GM18861 (cell line): ENCODE measurements around the gene ATXN1.

Experiments used
- ATAC-seq: cut with Tn5 transposase; IDR thresholded peaks from one replicate; pipeline ENCODE4 v1.9.1; 2021; ENCODE audit not compliant: unreplicated experiment

The ATXN1 gene

DNA sequence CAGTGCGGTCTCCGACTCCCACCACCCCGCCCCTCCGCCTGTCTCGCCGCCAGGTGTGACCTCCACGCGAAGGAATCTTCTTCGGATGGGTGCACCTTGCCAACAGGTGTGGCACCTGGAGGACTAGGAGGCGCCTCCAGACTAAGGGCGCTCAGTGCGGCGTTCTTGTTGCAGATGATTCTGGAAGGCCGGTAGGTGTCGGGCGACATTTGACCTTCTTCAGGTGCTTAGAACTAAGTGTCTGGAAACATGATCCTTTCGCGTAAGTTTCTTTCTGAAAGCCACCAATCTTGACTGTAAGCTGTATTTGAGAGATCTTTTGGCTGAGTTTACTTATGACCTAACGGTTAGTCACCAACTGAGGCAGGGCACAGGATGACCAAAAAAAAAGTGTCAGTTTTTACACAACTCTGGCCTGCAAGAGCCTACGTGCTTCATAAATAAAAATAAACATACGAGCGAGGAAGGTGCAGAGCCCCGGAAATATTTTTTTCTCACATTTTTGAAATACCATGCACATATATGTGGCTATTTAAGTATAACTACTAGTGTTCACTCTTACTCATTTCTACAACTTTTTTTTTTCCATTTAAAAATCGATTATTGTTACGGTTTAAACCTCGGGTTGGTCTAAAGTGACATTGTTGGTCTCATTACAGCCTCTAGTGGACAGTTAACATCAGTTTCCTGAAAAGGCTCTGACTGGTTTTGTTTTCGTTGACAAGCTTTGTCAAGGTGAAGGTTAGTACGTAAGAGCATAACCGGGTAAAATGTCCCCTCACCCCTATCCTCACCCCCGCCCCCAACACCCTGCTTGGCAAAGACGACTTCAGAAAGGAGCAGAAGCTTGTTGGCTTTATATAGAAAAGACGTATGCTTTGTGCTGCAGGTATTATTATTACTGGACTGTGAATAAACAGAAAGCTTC is 1.6 kb upstream of the ATXN1 start:
- ATAC-seq, result peak; percentile 44

- ATAC-seq, result no peak
Observed at GRCh38 chr6:16762268-16762549, 949 bp upstream of the ATXN1 start.

GRCh38 chr6:16761471-16762267 is 409 bp upstream of the ATXN1 start:
- peak; percentile 29 for ATAC-seq

DNA sequence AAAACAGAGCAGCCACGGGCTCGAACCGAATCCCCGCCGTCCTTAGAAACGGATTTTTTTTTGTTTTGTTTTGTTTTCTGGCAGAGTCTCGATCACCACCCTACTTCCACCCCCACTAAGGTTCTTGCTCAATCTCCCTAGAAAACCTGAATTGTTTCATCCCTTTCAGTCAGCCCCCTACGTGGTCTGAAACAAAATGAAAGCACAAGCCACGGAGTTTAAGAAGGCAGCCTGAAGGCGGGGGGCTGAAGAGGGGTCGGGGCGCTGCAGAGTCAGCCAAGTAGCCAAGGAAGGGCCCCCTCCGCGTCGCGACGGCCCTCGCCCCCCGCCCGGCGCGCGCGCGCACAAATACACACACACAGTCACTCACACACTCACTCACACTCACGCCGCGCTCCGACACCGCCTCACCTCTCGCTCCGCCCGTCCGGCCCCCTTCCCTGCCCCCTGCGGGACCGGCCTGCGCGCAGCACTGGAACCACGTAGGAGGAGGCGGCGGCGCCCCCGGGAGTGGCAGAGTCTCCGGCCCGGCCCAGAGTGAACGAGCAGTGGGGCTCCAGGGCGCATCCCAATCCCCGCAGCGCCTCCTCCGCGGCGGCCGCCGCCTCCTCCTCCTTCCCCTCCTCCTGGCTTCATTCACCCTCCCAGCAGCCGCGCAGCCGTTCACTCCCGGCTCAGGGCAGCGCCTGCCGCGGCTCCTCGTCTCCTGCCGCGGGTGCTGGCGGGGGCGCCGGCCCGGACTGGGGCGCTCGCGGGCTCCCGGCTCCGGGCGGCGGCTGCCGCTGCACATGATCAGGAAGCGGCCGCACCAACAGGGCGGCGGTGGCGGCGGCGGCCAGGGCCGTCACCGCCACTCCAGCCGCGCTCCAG is 1.4 kb downstream of the ATXN1 start:
- ATAC-seq, result peak; percentile 20

DNA sequence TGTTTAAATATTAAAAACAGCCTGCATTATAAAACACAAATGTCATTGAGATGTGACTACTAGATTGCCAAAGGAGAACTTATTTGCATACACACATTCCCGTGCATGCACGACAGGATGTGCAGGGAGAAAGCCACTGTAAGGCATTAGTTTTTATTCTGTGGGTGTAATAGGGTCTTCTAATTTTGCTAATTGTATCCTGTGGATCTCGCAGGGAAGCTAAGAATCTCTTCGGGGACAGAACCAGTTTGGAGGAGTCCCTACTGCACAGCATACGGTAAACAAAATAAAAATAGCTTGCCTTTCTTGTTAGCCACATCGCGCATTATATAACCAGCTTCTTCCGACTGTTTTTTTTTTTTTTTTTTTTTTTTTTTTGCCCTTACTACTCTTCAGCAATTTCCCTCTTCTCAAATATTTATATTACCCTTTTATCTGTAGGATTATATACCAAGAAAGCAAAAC is 2.0 kb downstream of the ATXN1 start:
- no peak for ATAC-seq

DNA sequence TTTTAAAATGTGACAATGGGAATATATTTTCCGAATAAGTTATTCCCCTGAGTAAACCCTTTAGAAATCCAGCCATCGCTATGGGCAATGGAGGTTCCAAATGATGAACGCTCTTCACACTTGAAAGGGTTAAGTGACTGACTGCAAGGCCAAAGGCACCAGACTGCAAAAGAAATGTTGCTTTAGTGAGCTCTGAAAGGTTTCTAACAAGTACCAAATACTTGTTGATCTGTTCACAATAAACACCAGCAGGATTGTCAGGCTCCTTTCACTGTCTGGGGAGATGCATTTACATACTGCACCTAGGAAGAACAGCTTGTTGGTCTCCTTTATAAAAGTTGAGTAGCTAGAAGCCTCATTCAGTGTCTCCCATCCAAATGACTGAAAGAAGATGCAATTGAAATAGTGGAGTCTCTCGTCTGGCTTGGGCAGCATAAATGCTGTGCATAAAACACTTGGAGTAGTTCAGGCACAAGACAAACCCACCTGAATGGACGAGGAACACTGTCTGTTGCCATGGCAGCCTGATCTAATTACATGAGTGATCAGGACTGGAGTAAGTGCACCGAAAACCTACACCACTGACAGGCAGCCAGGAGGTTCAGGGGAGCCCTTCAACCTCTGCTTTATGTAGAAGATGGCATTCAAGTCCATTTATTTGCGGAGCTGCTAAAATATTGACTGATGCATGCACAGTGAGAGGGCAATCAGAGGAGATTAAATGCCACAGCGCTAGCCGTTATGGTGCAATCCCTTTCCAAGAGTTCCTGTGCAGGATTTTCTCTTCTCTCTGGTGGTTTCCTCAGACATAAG is 2.9 kb downstream of the ATXN1 start:
- ATAC-seq, result no peak

DNA sequence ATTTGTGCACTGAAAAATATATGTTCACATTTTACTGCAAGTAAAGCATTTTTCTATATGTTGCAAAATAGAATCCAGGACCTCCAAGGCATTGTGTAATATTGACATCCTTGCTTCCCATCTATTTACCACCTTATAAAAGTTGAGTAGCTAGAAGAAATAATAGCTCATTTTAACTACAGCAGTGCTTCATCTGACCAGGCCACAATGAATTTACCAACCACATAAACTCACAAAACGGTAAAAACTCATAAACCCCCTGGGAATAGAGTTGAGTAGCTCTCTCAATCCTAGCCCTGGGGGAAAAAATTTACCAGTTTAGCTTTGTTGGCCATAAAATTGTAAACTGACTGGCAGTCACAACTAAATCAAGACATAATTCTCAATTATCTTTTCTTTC is 3.9 kb downstream of the ATXN1 start:
- ATAC-seq, result no peak

GRCh38 chr6:16756660-16757255 is 4.5 kb downstream of the ATXN1 start:
- no peak for ATAC-seq

GRCh38 chr6:16755544-16755943 is 5.7 kb downstream of the ATXN1 start:
- ATAC-seq, result no peak

GRCh38 chr6:16754876-16755275 is 6.4 kb downstream of the ATXN1 start:
- ATAC-seq, result no peak

GRCh38 chr6:16754274-16754673 is 7.0 kb downstream of the ATXN1 start:
- no peak for ATAC-seq

DNA sequence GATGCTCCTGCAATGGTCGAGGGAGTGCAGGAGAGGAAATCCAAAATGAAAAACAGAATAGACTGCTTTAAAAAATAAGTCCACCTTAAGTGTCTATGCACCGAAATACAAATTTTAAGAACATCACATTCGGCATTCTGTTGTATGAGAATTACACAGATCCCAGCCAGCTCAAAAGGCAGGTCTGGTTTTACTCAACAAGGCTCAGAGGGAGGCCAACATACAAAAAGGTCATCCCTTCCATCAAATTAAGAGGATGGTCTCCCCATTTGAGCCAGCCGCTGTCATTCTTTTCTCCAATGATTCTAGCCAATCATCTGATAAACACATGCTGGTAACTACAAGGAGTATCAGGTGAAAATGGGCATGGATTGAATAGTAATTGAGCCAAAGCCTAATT is 7.9 kb downstream of the ATXN1 start:
- ATAC-seq, result no peak

- ATAC-seq, result no peak
Observed at GRCh38 chr6:16752206-16752866, 8.9 kb downstream of the ATXN1 start.

GRCh38 chr6:16751251-16751946 is 9.9 kb downstream of the ATXN1 start:
- ATAC-seq, result no peak

GRCh38 chr6:16750566-16750965 is 10.7 kb downstream of the ATXN1 start:
- ATAC-seq, result no peak

GRCh38 chr6:16749516-16750485 is 11.5 kb downstream of the ATXN1 start:
- ATAC-seq, result no peak

- no peak for ATAC-seq
Observed at GRCh38 chr6:16748025-16748319, 13.3 kb downstream of the ATXN1 start.
